OCI-LY3 (cell line): ENCODE data around the gene AMBRA1.
"Not testable (repeated sequence)": the region's sequence is repeated elsewhere in the genome, so short reads cannot be mapped to it uniquely, and the experiment has no call there.

Source experiments
- H2AFZ ChIP-seq: fragments of 200-600, 300-600 bp; shearing (Covaris generic); 2 replicates; pipeline ENCODE4 v1.6.0; 2014; ENCODE audit warnings: antibody characterized with exemption, low read depth, low read length
- H3K27ac ChIP-seq: fragments of 200-600, 300-600 bp; sonication (generic); 2 replicates; pipeline ENCODE4 v1.5.1; 2014; ENCODE audit warnings: mild to moderate bottlenecking, low read length, moderate library complexity, mixed read lengths
- H3K27me3 ChIP-seq: fragments of 200-600, 300-600 bp; sonication (generic); 2 replicates; pipeline ENCODE4 v1.6.1; 2014; ENCODE audit warnings: low read depth, low read length, mixed read lengths
- H3K36me3 ChIP-seq: fragments of 200-600, 300-600 bp; sonication (generic); replicated peaks from 2 replicates; pipeline ENCODE3; 2014; ENCODE audit warnings: low read depth, low read length, mixed read lengths
- H3K4me1 ChIP-seq: fragments of 300-600, 200-600 bp; sonication (generic); 2 replicates; pipeline ENCODE4 v1.6.1; 2014; ENCODE audit warnings: low read length, mixed read lengths
- H3K4me2 ChIP-seq: fragments of 200-600, 300-600 bp; sonication (generic); 2 replicates; pipeline ENCODE4 v1.6.1; 2014; ENCODE audit warnings: low read length, mixed read lengths
- H3K4me3 ChIP-seq: fragments of 300-600, 200-600 bp; sonication (generic); 2 replicates; pipeline ENCODE4 v1.5.1; 2014; ENCODE audit warnings: antibody characterized with exemption, mild to moderate bottlenecking, low read length, moderate library complexity
- H3K79me2 ChIP-seq: fragments of 300-600, 200-600 bp; shearing (Covaris generic); 2 replicates; pipeline ENCODE4 v1.6.1; 2014; ENCODE audit warnings: mild to moderate bottlenecking, low read length, mixed read lengths
- H3K9ac ChIP-seq: fragments of 300-600, 200-600 bp; shearing (Covaris generic); 2 replicates; pipeline ENCODE4 v1.6.0; 2014; ENCODE audit warnings: mild to moderate bottlenecking, low read length, moderate library complexity
- H3K9me3 ChIP-seq: fragments of 200-600, 300-600 bp; shearing (Covaris generic); 2 replicates; pipeline ENCODE4 v1.6.1; 2014; ENCODE audit warnings: low read length, mixed read lengths; ENCODE audit not compliant: insufficient read depth
- H4K20me1 ChIP-seq: fragments of 200-600, 300-600 bp; sonication (generic); 2 replicates; pipeline ENCODE4 v1.6.1; 2016; ENCODE audit warnings: low read length, mixed read lengths; ENCODE audit not compliant: insufficient read depth
- EZH2phosphoT487 ChIP-seq: fragments of 200-600 bp; shearing (Covaris generic); IDR thresholded peaks from 2 replicates; pipeline ENCODE4 v1.6.1; 2018; ENCODE audit warnings: antibody characterized with exemption, mixed run types, low read depth
- TF ChIP-seq, protein P1 (sequence below): fragments of 200-600, 300-600 bp; sonication (generic); IDR thresholded peaks from 2 replicates; pipeline ENCODE4 v1.5.1; 2014; ENCODE audit warnings: antibody characterized with exemption, low read length, low read depth

AMBRA1 gene

DNA sequence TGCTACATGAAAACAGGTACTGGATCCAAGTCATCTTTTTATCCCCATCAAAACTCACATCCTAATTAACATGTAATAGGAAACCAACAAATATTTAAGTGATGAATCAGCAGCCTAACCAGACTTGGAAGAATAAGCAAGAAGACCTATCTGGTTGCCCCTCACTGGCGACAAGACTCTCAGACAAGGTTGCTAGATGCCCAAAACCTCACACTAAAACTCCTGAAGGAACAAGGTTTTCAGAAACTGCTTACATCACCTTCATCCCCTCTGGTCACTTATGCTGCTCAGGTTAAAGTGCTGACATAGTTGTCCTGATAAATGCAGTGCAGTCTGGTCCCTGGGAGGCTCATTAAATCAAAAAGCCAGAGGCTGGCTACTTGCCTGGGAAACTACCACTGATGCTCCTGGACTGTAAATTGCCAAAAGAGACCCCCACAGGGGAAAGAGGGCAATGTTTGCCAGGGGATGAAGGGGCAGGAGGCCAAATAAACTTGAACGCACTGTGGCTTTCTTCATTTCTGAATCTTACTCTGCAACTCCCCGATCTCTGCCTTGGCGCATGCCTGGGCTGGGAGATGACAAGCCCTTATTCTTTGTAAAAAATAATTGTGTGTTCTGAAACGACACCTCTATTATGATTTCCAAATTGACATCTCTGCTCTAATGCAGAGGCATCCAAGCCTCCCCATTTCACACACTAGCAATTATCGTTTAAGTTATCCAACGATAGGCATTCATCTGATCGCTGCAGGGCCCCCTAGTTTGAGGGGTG is 72.7 kb downstream of the AMBRA1 start:
- Histone ChIP-seq H3K79me2 (peaks cover 58% of the 10 kb centered on the region), H3K27me3 (no peaks in the 10 kb centered on the region), H3K4me1 (no peaks in the 10 kb centered on the region), H3K4me2 (no peak overlapping the region), H3K4me3 (no peak overlapping the region), H3K27ac (no peak overlapping the region), H3K9me3 (no peaks in the 10 kb centered on the region), H4K20me1 (peaks cover 23% of the 10 kb centered on the region), H2AFZ (no peak overlapping the region), H3K36me3 (no peaks in the 10 kb centered on the region), H3K9ac (no peak overlapping the region)
- TF ChIP-seq, protein P1, sequence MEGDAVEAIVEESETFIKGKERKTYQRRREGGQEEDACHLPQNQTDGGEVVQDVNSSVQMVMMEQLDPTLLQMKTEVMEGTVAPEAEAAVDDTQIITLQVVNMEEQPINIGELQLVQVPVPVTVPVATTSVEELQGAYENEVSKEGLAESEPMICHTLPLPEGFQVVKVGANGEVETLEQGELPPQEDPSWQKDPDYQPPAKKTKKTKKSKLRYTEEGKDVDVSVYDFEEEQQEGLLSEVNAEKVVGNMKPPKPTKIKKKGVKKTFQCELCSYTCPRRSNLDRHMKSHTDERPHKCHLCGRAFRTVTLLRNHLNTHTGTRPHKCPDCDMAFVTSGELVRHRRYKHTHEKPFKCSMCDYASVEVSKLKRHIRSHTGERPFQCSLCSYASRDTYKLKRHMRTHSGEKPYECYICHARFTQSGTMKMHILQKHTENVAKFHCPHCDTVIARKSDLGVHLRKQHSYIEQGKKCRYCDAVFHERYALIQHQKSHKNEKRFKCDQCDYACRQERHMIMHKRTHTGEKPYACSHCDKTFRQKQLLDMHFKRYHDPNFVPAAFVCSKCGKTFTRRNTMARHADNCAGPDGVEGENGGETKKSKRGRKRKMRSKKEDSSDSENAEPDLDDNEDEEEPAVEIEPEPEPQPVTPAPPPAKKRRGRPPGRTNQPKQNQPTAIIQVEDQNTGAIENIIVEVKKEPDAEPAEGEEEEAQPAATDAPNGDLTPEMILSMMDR: no peak
- no peak for TF ChIP-seq EZH2phosphoT487

DNA sequence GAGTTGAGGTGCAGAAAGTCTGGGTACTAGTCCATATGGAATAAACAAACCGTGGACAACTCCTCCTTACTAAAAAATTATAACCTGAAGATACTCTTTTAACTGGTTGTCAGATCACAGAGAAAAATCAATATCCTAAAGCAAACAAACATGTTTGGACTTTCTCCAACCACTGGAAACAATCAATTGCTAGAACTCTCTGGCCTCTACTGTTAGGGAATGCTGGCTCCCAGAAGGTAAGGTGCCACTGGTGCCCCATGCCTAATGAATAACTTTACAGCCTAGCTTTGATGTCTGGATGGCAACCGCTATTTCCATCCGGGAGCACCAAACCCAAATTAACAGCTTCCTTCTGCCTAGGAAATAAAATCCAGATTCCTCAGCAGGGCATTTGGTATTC is 74.5 kb downstream of the AMBRA1 start:
- no peaks in the 10 kb centered on the region for H3K36me3 ChIP-seq
- no peak overlapping the region for H2AFZ ChIP-seq
- H4K20me1 ChIP-seq: peaks cover 24% of the 10 kb centered on the region

DNA sequence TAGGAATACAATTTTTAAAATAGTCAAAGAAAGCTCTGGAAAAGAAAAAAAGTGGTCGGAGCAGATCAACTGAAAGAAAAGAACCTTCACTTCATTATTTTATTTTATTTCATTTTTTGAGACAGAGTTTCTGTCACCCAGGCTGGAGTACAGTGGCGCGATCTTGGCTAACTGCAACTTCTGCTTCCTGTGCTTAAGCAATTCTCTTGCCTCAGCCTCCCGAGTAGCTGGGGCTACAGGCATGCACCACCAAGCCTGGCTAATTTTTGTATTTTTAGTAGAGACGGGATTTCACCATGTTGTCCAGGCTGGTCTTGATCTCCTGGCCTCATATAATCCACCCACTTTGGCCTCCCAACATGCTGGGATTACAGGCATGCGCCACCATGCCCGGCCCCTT is 74.9 kb downstream of the AMBRA1 start:
- not testable (repeated sequence) for H3K4me2 ChIP-seq, H3K27me3 ChIP-seq, H3K9me3 ChIP-seq, H3K36me3 ChIP-seq, H2AFZ ChIP-seq, H3K27ac ChIP-seq, H3K9ac ChIP-seq, H3K4me3 ChIP-seq, H3K4me1 ChIP-seq
- Histone ChIP-seq H4K20me1 (peaks cover 27% of the 10 kb centered on the region), H3K79me2 (peaks cover 46% of the 10 kb centered on the region)

More for the DNA sequence above, 74.5 kb downstream of the AMBRA1 start:
- Histone ChIP-seq H3K4me2 (no peak overlapping the region), H3K79me2 (peaks cover 45% of the 10 kb centered on the region), H3K27me3 (no peaks in the 10 kb centered on the region), H3K4me1 (no peaks in the 10 kb centered on the region), H3K4me3 (no peak overlapping the region), H3K27ac (no peak overlapping the region), H3K9ac (no peak overlapping the region), H3K9me3 (no peaks in the 10 kb centered on the region)
- TF ChIP-seq EZH2phosphoT487: no peak
- TF ChIP-seq, protein P1: no peak

DNA sequence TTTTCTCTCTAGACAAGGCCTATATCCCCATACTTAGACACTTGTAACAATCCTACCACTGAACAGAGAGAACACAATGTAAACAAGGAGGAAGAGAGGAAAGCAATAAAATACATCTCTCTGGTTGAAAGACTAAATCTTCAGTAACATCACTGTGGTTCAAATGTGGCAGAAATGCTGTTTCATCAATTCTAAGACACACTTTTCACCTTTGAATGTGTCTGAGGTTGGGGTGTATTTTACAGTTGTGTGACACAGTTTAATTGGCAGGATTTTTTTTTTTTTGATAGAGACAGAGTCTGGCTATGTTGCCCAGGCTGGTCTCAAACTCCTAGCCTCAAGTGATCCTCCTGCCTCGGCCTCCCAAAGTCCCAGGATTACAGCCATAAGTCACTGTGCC is 79.5 kb downstream of the AMBRA1 start:
- Histone ChIP-seq H3K4me2 (no peak overlapping the region), H3K36me3 (no peaks in the 10 kb centered on the region), H3K27ac (no peak overlapping the region), H3K27me3 (no peaks in the 10 kb centered on the region), H2AFZ (no peak overlapping the region), H3K4me1 (no peaks in the 10 kb centered on the region), H3K9ac (no peak overlapping the region), H3K79me2 (peaks cover 12% of the 10 kb centered on the region), H4K20me1 (peaks cover 10% of the 10 kb centered on the region), H3K9me3 (no peaks in the 10 kb centered on the region), H3K4me3 (no peak overlapping the region)
- TF ChIP-seq, protein P1: no peak
- TF ChIP-seq EZH2phosphoT487: no peak
